Small intestine (tissue), 7 donors: ENCODE measurements around the gene RFLNA. TPM values are rescaled to one million over a fixed set of nuclear protein-coding genes. Genes with fewer than 3 reads are reported as not detected.

Experiments used
- DNase-seq, 2 donors: peaks; one replicate each; pipeline versions ENCODE4 v3.0.0 to v3.0.0-alpha.2; 2013
- FAIRE-seq: peaks from 2 replicates; lab custom pipeline; 2012; peaks lifted over from hg19 to GRCh38; lab: Jason Lieb, UNC
- H3K27ac ChIP-seq, 3 donors: one replicate each; pipeline ENCODE4 v1.5.1; 2013; ENCODE audit warnings: low read length in 2 of 3, mild to moderate bottlenecking in 2 of 3, control low read depth in 1 of 3, inconsistent platforms in 1 of 3, low read depth in 1 of 3, moderate library complexity in 1 of 3
- H3K27me3 ChIP-seq, 3 donors: one replicate each; pipeline ENCODE4 v1.6.1; 2013; ENCODE audit warnings: low read length in 3 of 3, inconsistent platforms in 1 of 3; ENCODE audit not compliant: control insufficient read depth in 3 of 3, insufficient read depth in 3 of 3
- H3K36me3 ChIP-seq, 3 donors: one replicate each; pipeline ENCODE4 v1.6.1; 2013; ENCODE audit warnings: low read length in 3 of 3, inconsistent platforms in 1 of 3, low read depth in 1 of 3, mild to moderate bottlenecking in 1 of 3, moderate library complexity in 1 of 3; ENCODE audit not compliant: control insufficient read depth in 3 of 3, insufficient read depth in 2 of 3
- H3K4me1 ChIP-seq, 3 donors: one replicate each; pipeline ENCODE4 v1.6.1; 2013; ENCODE audit warnings: low read length in 2 of 3, inconsistent platforms in 1 of 3, low read depth in 1 of 3, mild to moderate bottlenecking in 1 of 3, moderate library complexity in 1 of 3; ENCODE audit not compliant: control insufficient read depth in 3 of 3, insufficient read depth in 2 of 3
- H3K4me3 ChIP-seq, 3 donors: one replicate each; pipeline ENCODE4 v1.5.1; 2013; ENCODE audit warnings: low read length in 3 of 3, control low read depth in 1 of 3, inconsistent platforms in 1 of 3, low read depth in 1 of 3, mild to moderate bottlenecking in 1 of 3, moderate library complexity in 1 of 3
- H3K9me3 ChIP-seq, 2 donors: one replicate each; pipeline ENCODE4 v1.6.1; 2013; ENCODE audit warnings: low read depth in 1 of 2, low read length in 1 of 2; ENCODE audit not compliant: control insufficient read depth in 2 of 2, insufficient read depth in 1 of 2
- WGBS, 3 donors: extraction: QIAGEN DNeasy Blood & Tissue Kit; methylation state at CpG; one replicate each; pipeline ENCODE4 v1.1.7; 2013; 5-methylcytosine and 5-hydroxymethylcytosine counted together
- polyA plus RNA-seq, 4 donors: library from polyadenylated mRNA; stranded (reverse) in 3 of 4; unstranded in 1 of 4; fragments of 200-250 nt in 3 of 4; fragments of 120-200 nt in 1 of 4; gene quantifications; one replicate each; pipeline versions ENCODE4 v1.2.1 to v1.2.3, GENCODE V29; 2013
- donor health status: healthy with polysubstance abuse.
- donor health status: control.
- donor health status: control.
- donor health status: Bipolar disorder and iron deficiency.
- donor health status: healthy.

Gene RFLNA
- polyA plus RNA-seq, 4 donors: 15.9 to 92.7 (median 28.3) TPM

DNA sequence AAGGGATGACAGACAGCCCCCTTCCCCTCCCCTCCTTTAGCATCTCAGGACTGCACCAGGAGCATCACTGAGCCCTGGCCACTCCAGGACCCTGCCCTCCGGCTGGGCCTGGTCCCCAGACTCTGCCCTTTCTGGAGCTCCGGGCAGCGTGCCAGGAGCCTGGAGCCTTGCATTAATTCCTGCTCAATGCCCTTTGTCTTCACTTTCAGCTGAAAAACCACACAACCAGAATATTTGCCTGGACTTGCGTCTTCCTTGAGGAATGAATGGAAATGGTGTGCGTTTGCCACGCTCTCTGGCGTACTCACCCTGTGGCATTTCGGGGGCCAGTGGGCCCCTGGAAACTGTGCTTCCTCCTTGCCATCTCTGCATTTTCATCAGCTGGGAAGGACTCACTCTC is 8.5 kb upstream of the RFLNA start:
- H3K4me1 ChIP-seq: peaks cover 0 to 4% (median 0%) of the 10 kb centered on the region in 3 donors
- FAIRE-seq (no peak), DNase-seq (peak; percentile 67 to 78)
- H3K36me3 ChIP-seq: no peaks in the 10 kb centered on the region
- no peak overlapping the region for H3K4me3 ChIP-seq
- 18 to 50% (median 33%) methylated on average over 8 of the region's 8 CpGs for WGBS, 3 donors
- H3K27me3 ChIP-seq: peaks cover 0 to 5% (median 0%) of the 10 kb centered on the region in 3 donors
- H3K27ac ChIP-seq: no peak overlapping the region
- peaks cover 0 to 20% of the 10 kb centered on the region in 2 donors for H3K9me3 ChIP-seq

GRCh38 chr12:124286971-124287370 is 7.9 kb upstream of the RFLNA start:
- Histone ChIP-seq H3K4me3 (no peak overlapping the region), H3K9me3 (peaks cover 0 to 20% of the 10 kb centered on the region in 2 donors), H3K4me1 (peaks cover 0 to 4% (median 0%) of the 10 kb centered on the region in 3 donors), H3K27ac (no peak overlapping the region), H3K36me3 (no peaks in the 10 kb centered on the region), H3K27me3 (peaks cover 0 to 5% (median 0%) of the 10 kb centered on the region in 3 donors)
- DNase-seq: no peak
- no peak for FAIRE-seq
- WGBS, 3 donors: 77 to 78% (median 78%) methylated on average over 7 of the region's 7 CpGs

DNA sequence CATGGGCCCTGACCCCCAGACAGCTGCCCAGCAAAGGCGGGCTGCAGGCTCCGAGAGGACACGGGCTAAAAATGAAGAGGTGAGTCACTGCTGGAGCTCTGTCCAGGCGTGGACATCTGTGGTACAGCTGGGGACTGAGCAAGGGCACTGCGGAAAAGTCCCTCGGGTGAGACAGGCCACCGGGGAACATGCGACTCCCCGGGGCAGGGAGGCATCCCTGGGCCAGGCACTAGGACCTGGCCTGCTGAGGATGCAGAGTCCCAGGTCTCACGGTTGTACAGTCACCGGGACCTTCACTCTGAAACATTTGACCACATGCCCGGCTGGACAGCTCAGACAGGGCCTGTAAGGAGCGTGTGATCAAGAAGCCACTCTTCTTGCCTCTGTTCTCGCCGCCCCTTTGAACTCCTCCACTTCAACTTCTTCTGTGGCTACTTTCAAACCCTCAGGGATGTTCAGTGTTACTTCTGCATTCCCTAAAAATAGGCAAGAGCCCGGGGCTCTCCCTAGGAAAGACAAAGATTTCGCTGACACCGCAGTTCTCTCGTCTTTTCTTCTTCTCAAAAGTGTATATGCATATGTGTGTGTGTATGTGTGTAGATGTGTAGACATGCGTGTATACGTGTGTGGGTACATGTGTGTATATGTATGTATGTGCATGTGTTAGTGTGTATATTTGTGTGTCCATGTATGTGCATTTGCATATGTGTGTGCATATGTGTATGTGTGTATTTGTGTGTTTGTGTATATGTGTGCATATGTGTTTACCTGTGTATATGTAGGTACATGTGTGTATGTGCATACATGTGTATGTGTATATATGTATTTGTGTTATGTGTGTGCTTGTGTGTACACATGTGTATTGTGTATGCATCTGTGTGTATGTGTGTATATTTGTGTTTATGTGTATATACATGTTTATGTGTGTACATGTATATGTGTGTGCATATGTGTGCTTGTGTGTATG is 5.0 kb upstream of the RFLNA start:
- H3K9me3 ChIP-seq: peaks cover 0 to 12% of the 10 kb centered on the region in 2 donors
- FAIRE-seq: no peak
- H3K4me3 ChIP-seq: no peak overlapping the region
- DNase-seq: no peak
- H3K27me3 ChIP-seq: peaks cover 0 to under 1% (median 0%) of the 10 kb centered on the region in 3 donors
- no peaks in the 10 kb centered on the region for H3K36me3 ChIP-seq
- peaks cover 0 to 24% (median 0%) of the 10 kb centered on the region in 3 donors for H3K4me1 ChIP-seq
- WGBS, 3 donors: 67 to 87% (median 81%) methylated on average over 21 of the region's 21 CpGs
- H3K27ac ChIP-seq: no peak overlapping the region

DNA sequence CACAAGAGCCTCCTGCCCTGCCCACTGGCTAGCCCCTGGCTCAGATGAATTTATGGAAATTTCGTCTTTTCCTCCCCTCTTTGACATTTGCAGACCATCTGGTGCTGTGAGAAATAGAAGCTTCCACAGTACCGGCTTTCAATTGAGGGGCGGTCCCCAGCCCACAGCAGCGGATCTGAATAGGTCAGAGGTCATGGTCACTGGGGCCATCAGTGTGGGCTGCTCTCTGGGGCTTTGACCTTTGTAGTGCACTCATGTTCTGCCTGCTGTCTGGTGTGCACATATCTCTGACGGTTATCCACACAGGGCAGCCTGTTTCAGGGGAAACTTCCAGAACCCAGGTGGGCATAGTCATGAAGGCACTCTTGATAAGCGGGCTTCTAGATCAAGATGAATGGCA is 2.5 kb upstream of the RFLNA start:
- FAIRE-seq: no peak
- Histone ChIP-seq H3K4me3 (no peak overlapping the region), H3K36me3 (peaks cover 0 to 1% (median 0%) of the 10 kb centered on the region in 3 donors), H3K27me3 (peaks cover 0 to 10% (median 0%) of the 10 kb centered on the region in 3 donors), H3K4me1 (peaks cover 0 to 20% (median 0%) of the 10 kb centered on the region in 3 donors), H3K9me3 (peaks cover 0 to 11% of the 10 kb centered on the region in 2 donors), H3K27ac (no peak overlapping the region)
- DNase-seq: no peak
- 76 to 81% (median 78%) methylated on average over 6 of the region's 6 CpGs for WGBS, 3 donors

DNA sequence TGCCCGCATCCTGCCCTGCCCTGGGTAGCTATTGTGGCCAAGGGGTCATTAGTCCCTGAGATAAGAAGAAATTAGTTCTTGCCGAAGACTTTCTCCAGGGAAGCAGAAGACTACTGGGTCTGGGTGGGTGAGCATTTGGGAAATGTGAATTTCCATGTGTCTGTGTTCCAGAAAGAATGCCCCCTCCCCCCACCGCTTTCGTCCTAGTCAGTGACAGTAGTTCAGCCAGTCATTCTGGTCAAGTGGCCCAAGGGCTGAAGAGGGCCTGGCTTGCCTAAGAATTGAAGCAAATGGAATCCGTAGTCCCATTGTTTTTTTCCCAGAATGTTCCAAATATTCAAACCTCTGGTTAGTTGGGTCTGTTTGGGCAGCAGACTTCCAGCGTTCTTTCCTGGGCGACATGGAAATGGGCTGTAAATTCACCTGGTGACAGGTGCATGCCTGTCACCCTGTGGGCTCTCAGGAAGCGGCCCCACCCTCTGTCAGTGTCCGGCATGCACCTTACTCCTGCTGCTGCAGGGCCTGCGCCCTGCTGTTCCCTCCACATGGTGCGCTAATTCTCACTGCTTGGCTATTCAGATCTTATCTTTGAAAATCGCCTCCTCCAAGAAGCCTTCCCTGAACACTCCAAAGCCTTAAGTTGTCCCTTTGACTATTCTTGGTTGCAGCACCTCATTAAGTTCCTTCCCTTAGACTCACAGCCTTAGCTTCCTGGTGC is 1.4 kb upstream of the RFLNA start:
- H3K9me3 ChIP-seq: peaks cover 0 to 2% of the 10 kb centered on the region in 2 donors
- peaks cover 0 to 27% (median 0%) of the 10 kb centered on the region in 3 donors for H3K4me1 ChIP-seq
- 54 to 78% (median 67%) methylated on average over 12 of the region's 12 CpGs for WGBS, 3 donors
- H3K4me3 ChIP-seq: no peak overlapping the region
- no peak overlapping the region for H3K27ac ChIP-seq
- H3K27me3 ChIP-seq: peaks cover 0 to 12% (median 0%) of the 10 kb centered on the region in 3 donors
- no peak for FAIRE-seq
- H3K36me3 ChIP-seq: peaks cover 0 to 10% (median 0%) of the 10 kb centered on the region in 3 donors
- DNase-seq: peak; percentile 28 to 43

GRCh38 chr12:124295431-124296058 is 652 bp downstream of the RFLNA start:
- peaks cover 0 to 30% (median 0%) of the 10 kb centered on the region in 3 donors for H3K4me1 ChIP-seq
- peak overlapping the region; percentile 22 to 92 (median 74) for H3K4me3 ChIP-seq
- H3K27ac ChIP-seq: peak overlapping the region; percentile 59 to 77 (median 71)
- FAIRE-seq (no peak), DNase-seq (peak; percentile 33 to 68)
- H3K36me3 ChIP-seq: peaks cover 0 to 25% (median 0%) of the 10 kb centered on the region in 3 donors
- H3K9me3 ChIP-seq: no peaks in the 10 kb centered on the region
- WGBS, 3 donors: 2 to 5% (median 3%) methylated on average over 36 to 42 of the region's 42 CpGs
- peaks cover 0 to 14% (median 0%) of the 10 kb centered on the region in 3 donors for H3K27me3 ChIP-seq

DNA sequence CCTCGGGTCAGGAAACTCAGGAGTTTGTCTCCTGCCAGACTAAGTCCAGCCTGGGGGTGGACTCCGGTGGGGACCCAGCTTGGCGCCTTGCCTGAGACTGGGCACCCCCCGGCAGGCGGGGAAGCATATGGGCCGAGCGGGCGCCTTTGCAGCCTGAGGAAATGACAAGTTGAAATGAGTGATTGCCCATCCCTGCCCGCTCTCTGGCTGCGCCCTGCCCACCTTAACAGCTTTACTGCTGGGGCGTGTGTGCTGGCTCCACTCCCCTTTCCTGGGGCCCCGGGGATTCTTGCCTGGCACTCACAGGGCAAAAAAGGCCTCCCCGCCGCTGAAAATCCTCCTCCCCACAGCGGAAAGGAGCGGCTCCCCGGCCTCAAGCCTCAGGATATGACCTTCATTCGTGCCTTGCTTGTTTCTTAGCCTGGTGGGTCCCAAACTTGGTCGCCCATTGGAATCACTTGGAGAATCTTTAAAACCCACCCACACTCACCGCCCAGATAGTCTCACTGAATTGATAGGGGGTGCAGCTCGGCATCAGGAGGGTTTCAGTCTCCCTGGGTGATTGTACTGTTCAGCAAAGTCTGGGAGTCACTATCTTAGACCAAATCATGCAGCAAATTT is 1.5 kb downstream of the RFLNA start:
- 3 to 17% (median 9%) methylated on average over 19 to 21 of the region's 21 CpGs for whole genome bisulfite sequencing, 3 donors

More for the DNA sequence above, 1.5 kb downstream of the RFLNA start:
- H3K9me3 ChIP-seq: no peaks in the 10 kb centered on the region
- H3K27me3 ChIP-seq: peaks cover 0 to 14% (median 0%) of the 10 kb centered on the region in 3 donors
- DNase-seq (peak; percentile 90 to 95), FAIRE-seq (no peak)
- peaks cover 0 to 30% (median 0%) of the 10 kb centered on the region in 3 donors for H3K4me1 ChIP-seq
- H3K27ac ChIP-seq: peak overlapping the region; percentile 77 to 91 (median 83)
- H3K36me3 ChIP-seq: peaks cover 0 to 32% (median 0%) of the 10 kb centered on the region in 3 donors
- peak overlapping the region in 2 of 3 donors; percentile 48 to 92 for H3K4me3 ChIP-seq
